MM.1S (cell line): ENCODE measurements around the gene GALNT7.

ENCODE experiments used
- CTCF ChIP-seq: fragments of 300-600 bp; sonication (generic); IDR thresholded peaks from 2 replicates; pipeline ENCODE4 v1.5.1; 2016; ENCODE audit warnings: antibody characterized with exemption, low read length, mixed read lengths
- EZH2 ChIP-seq: fragments of 300-600 bp; sonication (generic); optimal IDR thresholded peaks from 2 replicates; pipeline ENCODE3; 2017; ENCODE audit warnings: low read depth, mild to moderate bottlenecking, antibody characterized with exemption, low read length, mixed read lengths
- EZH2phosphoT487 ChIP-seq: fragments of 300-600 bp; sonication (generic); IDR thresholded peaks from 2 replicates; pipeline ENCODE4 v1.6.1; 2018; ENCODE audit warnings: antibody characterized with exemption, low read length

GRCh38 chr4:173223743-173224142, 55.1 kb downstream of the GALNT7 start:
- no peak for TF ChIP-seq CTCF
- no peak for TF ChIP-seq EZH2phosphoT487
- TF ChIP-seq EZH2: no peak
